Left lung (tissue), 10 donors: ENCODE data around the gene ETV6. TPM values are rescaled to one million over a fixed set of nuclear protein-coding genes. Genes with fewer than 3 reads are reported as not detected.

Experiments used
- ATAC-seq: fragments of 200-7000 bp; cut with Tn5 transposase; one replicate; pipeline ENCODE4 v1.9.1; 2020; ENCODE audit warnings: moderate library complexity
- DNase-seq, 4 donors: peaks; one replicate each; pipeline ENCODE4 v3.0.0-alpha.2; 2013 to 2020
- H3K27ac ChIP-seq, 2 donors: fragments of 200-600 bp; sonication (generic) in 1 of 2; one replicate each; pipeline versions ENCODE4 v1.5.0 to v1.8.0; 2020 to 2021
- H3K27me3 ChIP-seq, 2 donors: fragments of 200-600 bp; sonication (generic) in 1 of 2; one replicate each; pipeline versions ENCODE4 v1.5.0 to v1.8.0; 2020 to 2021
- H3K36me3 ChIP-seq, 2 donors: fragments of 200-600 bp; sonication (generic) in 1 of 2; one replicate each; pipeline versions ENCODE4 v1.5.0 to v1.8.0; 2020 to 2021
- H3K4me1 ChIP-seq, 2 donors: fragments of 200-600 bp; one replicate each; pipeline ENCODE4 v1.8.0; 2021
- H3K4me3 ChIP-seq, 2 donors: fragments of 200-600 bp; sonication (generic) in 1 of 2; one replicate each; pipeline versions ENCODE4 v1.5.0 to v1.8.0; 2020 to 2021; ENCODE audit warnings: mild to moderate bottlenecking in 1 of 2
- H3K9me3 ChIP-seq, 2 donors: fragments of 200-600 bp; sonication (generic) in 1 of 2; one replicate each; pipeline versions ENCODE4 v1.5.0 to v1.8.0; 2020 to 2021
- intact Hi-C, 2 donors: fragments of 100-400 bp; cut with DNase I; formaldehyde crosslinking; loops; one replicate each; pipeline versions ENCODE4 v1.11.2 to v1.14.2; 2022
- polyA plus RNA-seq, 6 donors: library from polyadenylated mRNA; unstranded; fragments of 120-200 nt; gene quantifications; one replicate each; pipeline ENCODE4 v1.2.1, GENCODE V29; 2013; ENCODE audit not compliant: insufficient read length in 6 of 6
- total RNA-seq, 2 donors: library from RNA; stranded (reverse); fragmentation: NEBNext Ultra II Directional; extraction: Animal tissue kit (Norgen Biotek cat#: 25700); gene quantifications; one replicate each; pipeline ENCODE4 v1.2.1, GENCODE V29; 2021
- TF ChIP-seq, protein P1 (sequence below), 2 donors: fragments of 200-600 bp; sonication (generic) in 1 of 2; IDR thresholded peaks; one replicate each; pipeline versions ENCODE4 v1.5.0 to v1.8.0; 2021; ENCODE audit warnings: antibody characterized with exemption in 2 of 2
- donor health status: DM: no; HTN: yes; CAD: no.
- donor health status: DM: no; HTN: no; CAD: no.

Gene ETV6
- total and polyA plus RNA-seq, 8 donors, result 16.0 to 44.7 (median 17.1) TPM

DNA sequence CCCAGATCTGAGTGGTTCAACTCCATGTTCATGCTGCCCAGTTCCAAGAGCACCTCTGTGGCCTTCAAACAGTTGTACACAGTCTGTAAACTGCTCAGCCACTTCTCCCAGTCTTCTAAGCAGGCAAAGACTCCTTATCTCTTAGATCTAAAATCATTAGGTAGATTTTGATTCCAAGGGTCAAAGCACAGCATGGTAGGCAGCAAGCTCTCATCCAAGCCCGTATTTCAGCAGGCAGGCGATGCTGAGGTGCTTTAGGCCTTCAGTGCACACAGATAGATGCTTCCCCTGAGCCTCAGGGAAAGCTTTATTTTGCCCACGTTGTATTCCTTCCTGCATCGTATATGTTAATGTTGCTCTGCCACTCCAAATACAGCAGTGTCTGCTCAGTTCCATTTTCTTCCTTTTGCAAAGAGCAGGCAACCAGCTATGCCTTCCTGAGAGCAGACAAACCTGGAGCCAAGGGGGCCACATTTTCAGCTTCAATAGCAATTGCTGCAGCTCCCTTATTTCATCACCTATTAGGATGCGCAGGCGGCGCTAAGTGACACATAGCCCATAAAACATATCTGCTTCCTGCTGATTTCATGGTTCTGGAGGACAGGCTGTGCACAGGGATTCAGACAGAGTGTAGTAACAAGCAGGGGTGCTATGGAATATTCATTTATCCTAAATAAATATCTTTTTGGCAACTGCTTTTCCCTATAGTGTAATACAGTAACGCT is 67.5 kb downstream of the ETV6 start:
- H3K4me1 ChIP-seq, result peaks cover 15 to 62% of the 10 kb centered on the region in 2 donors

DNA sequence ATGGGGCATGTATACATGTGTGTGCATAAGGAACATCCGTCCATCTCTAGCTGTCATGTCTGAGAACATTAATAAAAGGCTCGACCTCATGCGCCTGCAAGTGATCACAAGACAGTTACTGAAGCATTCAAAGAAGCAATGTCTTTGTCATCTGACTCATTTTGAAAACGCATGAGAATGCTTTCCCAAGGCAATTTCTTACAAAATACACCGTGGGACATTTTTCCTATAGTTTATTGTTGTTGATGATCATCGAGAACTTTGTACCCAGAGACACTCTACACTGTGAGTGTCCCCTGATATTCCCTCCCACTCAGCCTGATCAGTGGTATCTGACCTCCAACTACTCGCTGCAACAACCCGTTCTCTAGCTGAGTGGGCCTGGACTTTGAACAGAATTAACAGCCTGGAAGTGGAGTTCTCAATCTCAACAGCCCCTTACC is 68.1 kb downstream of the ETV6 start:
- DNase-seq (no peak), ATAC-seq (peak; percentile 34)
- Histone ChIP-seq H3K4me1 (peaks cover 15 to 58% of the 10 kb centered on the region in 2 donors), H3K9me3 (no peaks in the 10 kb centered on the region), H3K27ac (no peak overlapping the region), H3K36me3 (no peaks in the 10 kb centered on the region), H3K4me3 (no peak overlapping the region), H3K27me3 (no peaks in the 10 kb centered on the region)
- TF ChIP-seq, protein P1, sequence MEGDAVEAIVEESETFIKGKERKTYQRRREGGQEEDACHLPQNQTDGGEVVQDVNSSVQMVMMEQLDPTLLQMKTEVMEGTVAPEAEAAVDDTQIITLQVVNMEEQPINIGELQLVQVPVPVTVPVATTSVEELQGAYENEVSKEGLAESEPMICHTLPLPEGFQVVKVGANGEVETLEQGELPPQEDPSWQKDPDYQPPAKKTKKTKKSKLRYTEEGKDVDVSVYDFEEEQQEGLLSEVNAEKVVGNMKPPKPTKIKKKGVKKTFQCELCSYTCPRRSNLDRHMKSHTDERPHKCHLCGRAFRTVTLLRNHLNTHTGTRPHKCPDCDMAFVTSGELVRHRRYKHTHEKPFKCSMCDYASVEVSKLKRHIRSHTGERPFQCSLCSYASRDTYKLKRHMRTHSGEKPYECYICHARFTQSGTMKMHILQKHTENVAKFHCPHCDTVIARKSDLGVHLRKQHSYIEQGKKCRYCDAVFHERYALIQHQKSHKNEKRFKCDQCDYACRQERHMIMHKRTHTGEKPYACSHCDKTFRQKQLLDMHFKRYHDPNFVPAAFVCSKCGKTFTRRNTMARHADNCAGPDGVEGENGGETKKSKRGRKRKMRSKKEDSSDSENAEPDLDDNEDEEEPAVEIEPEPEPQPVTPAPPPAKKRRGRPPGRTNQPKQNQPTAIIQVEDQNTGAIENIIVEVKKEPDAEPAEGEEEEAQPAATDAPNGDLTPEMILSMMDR (IDR thresholded peaks at IDR 0.05), result no peak
- intact Hi-C loops, result no loop called here

More for the DNA sequence above, 67.5 kb downstream of the ETV6 start:
- Histone ChIP-seq H3K27me3 (no peaks in the 10 kb centered on the region), H3K27ac (peak overlapping the region in 1 of 2 donors; percentile 33), H3K9me3 (no peaks in the 10 kb centered on the region), H3K4me3 (no peak overlapping the region), H3K36me3 (no peaks in the 10 kb centered on the region)
- intact Hi-C loops, result no loop called here
- peak; percentile 9 for ATAC-seq
- TF ChIP-seq, protein P1 (IDR thresholded peaks at IDR 0.05), result no peak
- no peak for DNase-seq

DNA sequence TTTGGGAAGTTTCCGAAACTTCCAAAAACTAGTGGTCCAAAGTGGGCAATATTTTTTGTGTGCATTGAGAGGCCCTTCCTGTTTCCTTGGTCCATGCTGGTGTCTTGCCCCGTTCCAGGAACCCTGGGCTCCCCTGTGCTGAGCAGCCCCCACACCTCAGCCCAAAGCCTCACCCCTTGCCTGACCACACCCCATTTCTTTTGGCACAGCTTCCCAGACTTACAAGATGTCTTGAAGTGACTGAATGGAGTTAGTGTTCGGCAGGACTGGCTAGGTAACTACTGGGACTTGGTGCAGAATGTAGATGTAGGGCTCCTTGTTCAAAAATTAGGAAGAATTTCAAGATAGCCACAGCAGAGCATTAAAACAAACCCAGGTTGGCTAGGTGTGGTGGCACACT is 68.6 kb downstream of the ETV6 start:
- ATAC-seq, result peak; percentile 29
- Histone ChIP-seq H3K4me3 (no peak overlapping the region), H3K27me3 (no peaks in the 10 kb centered on the region), H3K9me3 (no peaks in the 10 kb centered on the region), H3K27ac (peak overlapping the region in 1 of 2 donors; percentile 18), H3K36me3 (no peaks in the 10 kb centered on the region), H3K4me1 (peaks cover 15 to 56% of the 10 kb centered on the region in 2 donors)
- intact Hi-C loops, result no loop called here
- DNase-seq, result no peak
- TF ChIP-seq, protein P1 (IDR thresholded peaks at IDR 0.05), result no peak

DNA sequence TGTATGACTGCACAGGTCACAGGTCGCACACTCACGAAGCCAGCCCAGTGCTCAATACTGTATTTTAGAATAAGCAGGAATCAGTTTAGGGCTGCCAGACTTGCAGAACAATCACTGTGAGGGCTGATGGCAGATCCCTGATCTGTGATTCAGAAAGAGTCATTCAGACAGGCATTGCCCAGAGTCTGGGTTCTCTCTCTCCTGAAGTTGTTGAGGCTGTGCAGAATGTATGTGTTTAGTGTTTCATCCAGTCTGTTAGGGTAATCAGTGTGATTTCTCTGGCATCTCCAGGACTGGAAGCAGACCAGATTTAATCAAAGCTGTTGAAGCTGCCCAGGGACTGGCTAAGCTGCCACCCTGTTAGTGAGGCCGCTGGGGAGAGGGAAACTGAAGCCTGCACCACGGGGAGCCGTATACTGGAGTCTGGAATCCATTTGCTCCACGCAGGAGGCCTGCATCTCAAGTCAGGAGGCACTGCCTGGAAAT is 69.3 kb downstream of the ETV6 start:
- intact Hi-C loops, result no loop called here
- ATAC-seq, result no peak
- Histone ChIP-seq H3K9me3 (no peaks in the 10 kb centered on the region), H3K4me1 (peaks cover 15 to 56% of the 10 kb centered on the region in 2 donors), H3K27ac (peak overlapping the region; percentile 21 to 69), H3K27me3 (no peaks in the 10 kb centered on the region), H3K36me3 (no peaks in the 10 kb centered on the region), H3K4me3 (no peak overlapping the region)
- TF ChIP-seq, protein P1 (IDR thresholded peaks at IDR 0.05), result no peak
- no peak for DNase-seq

DNA sequence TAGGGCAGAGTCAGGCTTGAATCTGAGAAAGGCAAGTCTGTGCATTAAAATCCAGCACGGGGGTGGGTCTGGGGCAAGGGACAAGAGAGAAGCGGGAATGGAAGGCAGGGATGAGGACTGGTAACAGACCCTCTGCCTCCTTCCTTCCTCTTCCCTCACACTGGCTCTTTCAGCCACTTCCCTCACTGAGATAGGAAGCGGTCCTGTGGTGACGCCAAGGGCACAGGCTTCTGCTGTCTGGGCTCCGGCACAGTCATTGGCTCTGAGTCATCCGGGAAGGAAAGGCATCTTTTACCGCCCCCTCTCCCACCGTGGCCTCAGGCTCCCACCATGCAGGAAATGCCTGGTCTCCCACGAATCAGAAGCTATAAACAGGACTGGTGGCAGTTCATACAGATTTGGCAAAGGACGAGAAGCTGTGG is 70.2 kb downstream of the ETV6 start:
- TF ChIP-seq, protein P1 (IDR thresholded peaks at IDR 0.05), result no peak
- Histone ChIP-seq H3K4me3 (no peak overlapping the region), H3K27me3 (no peaks in the 10 kb centered on the region), H3K9me3 (no peaks in the 10 kb centered on the region), H3K27ac (peak overlapping the region; percentile 21 to 69), H3K36me3 (no peaks in the 10 kb centered on the region), H3K4me1 (peaks cover 15 to 62% of the 10 kb centered on the region in 2 donors)
- intact Hi-C loops, result no loop called here
- peak in 2 of 4 donors; percentile 87 to 88 for DNase-seq
- ATAC-seq, result peak; percentile 69
